ENCODE data around the gene NEK2. TPM values are rescaled to one million over a fixed set of nuclear protein-coding genes. Genes with fewer than 3 reads are reported as not detected.

NEK2 gene
- total RNA-seq, 4 donors from 2014 or later = 17.7 TPM; not detected in 3

GRCh38 chr1:211688421-211688820, 13.0 kb upstream of the NEK2 start:
- no peak overlapping the region for H3K4me3 ChIP-seq
- DNase-seq = no peak
- H3K9me3 ChIP-seq = no peaks in the 10 kb centered on the region
- no peaks in the 10 kb centered on the region for H3K36me3 ChIP-seq
- H3K27ac ChIP-seq = no peak overlapping the region
- TF ChIP-seq POLR2A (IDR thresholded peaks at IDR 0.05) = no peak
- TF ChIP-seq CTCF (IDR thresholded peaks at IDR 0.05) = no peak
- intact Hi-C loops (cut with DNase I; ENCODE audit: low total_unique reads) = no loop called here
- H3K27me3 ChIP-seq = no peaks in the 10 kb centered on the region
- no peaks in the 10 kb centered on the region for H3K4me1 ChIP-seq

GRCh38 chr1:211687462-211688215, 12.2 kb upstream of the NEK2 start:
- intact Hi-C loops (cut with DNase I; ENCODE audit: low total_unique reads) = no loop called here
- no peak for TF ChIP-seq CTCF (IDR thresholded peaks at IDR 0.05)
- TF ChIP-seq POLR2A (IDR thresholded peaks at IDR 0.05) = no peak
- no peak overlapping the region for H3K27ac ChIP-seq

GRCh38 chr1:211685823-211686222, 10.4 kb upstream of the NEK2 start:
- no peak for DNase-seq
- no peaks in the 10 kb centered on the region for H3K27me3 ChIP-seq
- no peaks in the 10 kb centered on the region for H3K9me3 ChIP-seq
- intact Hi-C loops (cut with DNase I; ENCODE audit: low total_unique reads) = no loop called here
- no peaks in the 10 kb centered on the region for H3K36me3 ChIP-seq
- H3K4me3 ChIP-seq = no peak overlapping the region
- TF ChIP-seq CTCF (IDR thresholded peaks at IDR 0.05) (no peak), POLR2A (IDR thresholded peaks at IDR 0.05) (no peak)
- H3K4me1 ChIP-seq = no peaks in the 10 kb centered on the region
- no peak overlapping the region for H3K27ac ChIP-seq

More at GRCh38 chr1:211687462-211688215, 12.2 kb upstream of the NEK2 start:
- Histone ChIP-seq H3K4me1 (no peaks in the 10 kb centered on the region), H3K36me3 (no peaks in the 10 kb centered on the region), H3K4me3 (no peak overlapping the region), H3K9me3 (no peaks in the 10 kb centered on the region), H3K27me3 (no peaks in the 10 kb centered on the region)
- no peak for DNase-seq

GRCh38 chr1:211684791-211685190, 9.4 kb upstream of the NEK2 start:
- H3K4me3 ChIP-seq = no peak overlapping the region
- no peaks in the 10 kb centered on the region for H3K4me1 ChIP-seq
- TF ChIP-seq POLR2A (IDR thresholded peaks at IDR 0.05) (no peak), CTCF (IDR thresholded peaks at IDR 0.05) (no peak)
- H3K9me3 ChIP-seq = no peaks in the 10 kb centered on the region
- H3K36me3 ChIP-seq = no peaks in the 10 kb centered on the region
- no peaks in the 10 kb centered on the region for H3K27me3 ChIP-seq
- intact Hi-C loops (cut with DNase I; ENCODE audit: low total_unique reads) = no loop called here
- H3K27ac ChIP-seq = no peak overlapping the region
- no peak for DNase-seq

- no peaks in the 10 kb centered on the region for H3K4me1 ChIP-seq
- DNase-seq = no peak
- H3K36me3 ChIP-seq = no peaks in the 10 kb centered on the region
- H3K4me3 ChIP-seq = no peak overlapping the region
- H3K27me3 ChIP-seq = no peaks in the 10 kb centered on the region
- H3K27ac ChIP-seq = no peak overlapping the region
- H3K9me3 ChIP-seq = no peaks in the 10 kb centered on the region
- TF ChIP-seq POLR2A (IDR thresholded peaks at IDR 0.05) (no peak), CTCF (IDR thresholded peaks at IDR 0.05) (no peak)
- intact Hi-C loops (cut with DNase I; ENCODE audit: low total_unique reads) = no loop called here
Observed at GRCh38 chr1:211684331-211684730, 8.9 kb upstream of the NEK2 start.

Data from uterus (tissue), 4 donors.